CD14-positive monocyte (primary cell): ENCODE measurements around the gene PRKN. TPM values are rescaled to one million over a fixed set of nuclear protein-coding genes. Genes with fewer than 3 reads are reported as not detected.

Source experiments
- DNase-seq, 3 donors: peaks; one replicate each; pipeline ENCODE4 v3.0.0-alpha.2; 2011 to 2022
- H2AFZ ChIP-seq: 2 replicates; pipeline ENCODE4 v1.6.0; 2012; ENCODE audit warnings: mild to moderate bottlenecking, low read depth, low read length, inconsistent platforms; ENCODE audit not compliant: insufficient read depth, poor library complexity, severe bottlenecking
- H3K27ac ChIP-seq, 2 donors: 1 replicate in 1 of 2; 2 replicates in 1 of 2; pipeline ENCODE4 v1.5.1; 2012 to 2013; ENCODE audit warnings: low read length in 2 of 2, control low read depth in 1 of 2, inconsistent platforms in 1 of 2, low read depth in 1 of 2, mild to moderate bottlenecking in 1 of 2
- H3K27me3 ChIP-seq, 2 donors: one replicate each; pipeline versions ENCODE4 v1.6.0 to v1.6.1; 2011 to 2013; ENCODE audit warnings: low read length in 2 of 2; ENCODE audit not compliant: control insufficient read depth in 2 of 2, insufficient read depth in 2 of 2
- H3K36me3 ChIP-seq, 2 donors: replicated peaks in 1 of 2; 1 replicate in 1 of 2; 2 replicates in 1 of 2; pipeline versions ENCODE4 v1.5.1 to v1.6.1; 2012 to 2013; ENCODE audit warnings: low read length in 2 of 2, control low read depth in 1 of 2, inconsistent platforms in 1 of 2, mild to moderate bottlenecking in 1 of 2; ENCODE audit not compliant: insufficient read depth in 2 of 2, control insufficient read depth in 1 of 2
- H3K4me1 ChIP-seq, 2 donors: 1 replicate in 1 of 2; 2 replicates in 1 of 2; pipeline versions ENCODE4 v1.5.1 to v1.6.1; 2012 to 2013; ENCODE audit warnings: low read length in 2 of 2, control low read depth in 1 of 2, inconsistent platforms in 1 of 2, mild to moderate bottlenecking in 1 of 2, moderate library complexity in 1 of 2; ENCODE audit not compliant: insufficient read depth in 2 of 2, control insufficient read depth in 1 of 2
- H3K4me2 ChIP-seq: replicated peaks from 2 replicates; pipeline ENCODE3; 2012; ENCODE audit warnings: low read length, moderate library complexity, mild to moderate bottlenecking; ENCODE audit not compliant: poor library complexity, severe bottlenecking; ENCODE audit errors: extremely low read depth
- H3K4me3 ChIP-seq, 3 experiments: fragments of 200-600 bp in 1 of 3; sonication (generic) in 1 of 3; replicated peaks in 1 of 3; 1 replicate in 2 of 3; 2 replicates in 1 of 3; pipeline ENCODE4 v1.5.1; 2011 to 2013; ENCODE audit warnings: low read length in 3 of 3, mild to moderate bottlenecking in 3 of 3, control low read depth in 2 of 3, low read depth in 2 of 3, inconsistent platforms in 1 of 3, moderate library complexity in 1 of 3
- H3K79me2 ChIP-seq: 2 replicates; pipeline ENCODE4 v1.6.0; 2012; ENCODE audit warnings: mild to moderate bottlenecking, control low read depth, inconsistent platforms, low read length, moderate library complexity; ENCODE audit not compliant: insufficient read depth
- H3K9ac ChIP-seq: 2 replicates; pipeline ENCODE4 v1.6.0; 2017; ENCODE audit warnings: low read length, mild to moderate bottlenecking; ENCODE audit not compliant: insufficient read depth, poor library complexity, severe bottlenecking
- H3K9me3 ChIP-seq, 2 donors: replicated peaks in 1 of 2; 1 replicate in 1 of 2; 2 replicates in 1 of 2; pipeline versions ENCODE4 v1.5.1 to v1.6.1; 2012 to 2013; ENCODE audit warnings: low read length in 2 of 2, control low read depth in 1 of 2; ENCODE audit not compliant: control insufficient read depth in 1 of 2, insufficient read depth in 1 of 2
- H4K20me1 ChIP-seq: 2 replicates; pipeline ENCODE4 v1.6.0; 2012; ENCODE audit warnings: mild to moderate bottlenecking, low read length, control low read depth, moderate library complexity; ENCODE audit not compliant: insufficient read depth
- H3K27ac Mint-ChIP-seq, 7 donors: one replicate each; pipeline ENCODE4 v1.8.0; 2020; ENCODE audit warnings: mild to moderate bottlenecking in 7 of 7, mixed read lengths in 7 of 7, moderate library complexity in 6 of 7, inconsistent platforms in 2 of 7
- H3K27me3 Mint-ChIP-seq, 3 donors: one replicate each; pipeline ENCODE4 v1.8.0; 2021 to 2022; ENCODE audit warnings: low read depth in 3 of 3, mild to moderate bottlenecking in 3 of 3, mixed read lengths in 3 of 3, moderate library complexity in 3 of 3, inconsistent platforms in 1 of 3
- H3K36me3 Mint-ChIP-seq, 2 donors: one replicate each; pipeline ENCODE4 v1.8.0; 2020; ENCODE audit warnings: mixed read lengths in 2 of 2, inconsistent platforms in 1 of 2, mild to moderate bottlenecking in 1 of 2
- H3K4me1 Mint-ChIP-seq: one replicate; pipeline ENCODE4 v1.8.0; 2020; ENCODE audit warnings: mild to moderate bottlenecking, mixed read lengths
- H3K4me3 Mint-ChIP-seq, 2 donors: one replicate each; pipeline ENCODE4 v1.8.0; 2020; ENCODE audit warnings: mild to moderate bottlenecking in 2 of 2, mixed read lengths in 2 of 2, moderate library complexity in 1 of 2
- H3K9me3 Mint-ChIP-seq, 7 donors: one replicate each; pipeline ENCODE4 v1.8.0; 2020 to 2022; ENCODE audit warnings: mixed read lengths in 7 of 7, mild to moderate bottlenecking in 6 of 7, moderate library complexity in 6 of 7, inconsistent platforms in 2 of 7
- WGBS: methylation state at CpG from one replicate; pipeline ENCODE4 v1.1.5; 2013; ENCODE audit warnings: missing lambda C conversion rate; ENCODE audit not compliant: insufficient coverage; 5-methylcytosine and 5-hydroxymethylcytosine counted together
- intact Hi-C, 2 donors: fragments of 100-400 bp; cut with micrococcal nuclease; formaldehyde crosslinking; loops; one replicate each; pipeline versions ENCODE4 v1.15.0 to v1.15.1; 2023
- polyA plus RNA-seq, 3 donors: library from polyadenylated mRNA; depleted of rRNA in 1 of 3; unstranded in 2 of 3; stranded (reverse) in 1 of 3; fragments of 300-500 nt in 2 of 3; fragments of >200 nt in 1 of 3; fragmentation: Illumina TruSeq in 2 of 3; gene quantifications; 1 replicate in 2 of 3; 2 replicates in 1 of 3; pipeline ENCODE4 v1.2.3, GENCODE V29; 2012 to 2021
- TF ChIP-seq, protein P1 (sequence below): fragments of 200-600 bp; IDR thresholded peaks from one replicate; pipeline ENCODE4 v1.8.0; 2022; ENCODE audit warnings: antibody characterized with exemption, mild to moderate bottlenecking

Gene PRKN
- polyA plus RNA-seq, 3 donors, result 0.19 to 0.21 TPM; not detected in 1

GRCh38 chr6:162389343-162390085 is 338.1 kb downstream of the PRKN start:
- H3K27ac ChIP-seq, result no peak overlapping the region
- 100% methylated on average over 1 of the region's 3 CpGs for WGBS
- DNase-seq, result no peak
- Mint-ChIP-seq H3K4me1 (no peaks in the 10 kb centered on the region), H3K36me3 (no peaks in the 10 kb centered on the region), H3K9me3 (peaks cover 0 to 22% (median 5%) of the 10 kb centered on the region in 7 donors), H3K27me3 (peaks cover 0 to 1% (median 0%) of the 10 kb centered on the region in 3 donors), H3K27ac (no peak overlapping the region), H3K4me3 (no peak overlapping the region)
- intact Hi-C loops, result no loop called here
- H3K4me3 ChIP-seq, result no peak overlapping the region
- no peaks in the 10 kb centered on the region for H4K20me1 ChIP-seq
- H3K27me3 ChIP-seq, result no peaks in the 10 kb centered on the region
- H3K9ac ChIP-seq, result no peak overlapping the region
- H3K4me2 ChIP-seq, result no peak overlapping the region
- no peaks in the 10 kb centered on the region for H3K4me1 ChIP-seq
- H2AFZ ChIP-seq, result no peak overlapping the region
- TF ChIP-seq, protein P1, sequence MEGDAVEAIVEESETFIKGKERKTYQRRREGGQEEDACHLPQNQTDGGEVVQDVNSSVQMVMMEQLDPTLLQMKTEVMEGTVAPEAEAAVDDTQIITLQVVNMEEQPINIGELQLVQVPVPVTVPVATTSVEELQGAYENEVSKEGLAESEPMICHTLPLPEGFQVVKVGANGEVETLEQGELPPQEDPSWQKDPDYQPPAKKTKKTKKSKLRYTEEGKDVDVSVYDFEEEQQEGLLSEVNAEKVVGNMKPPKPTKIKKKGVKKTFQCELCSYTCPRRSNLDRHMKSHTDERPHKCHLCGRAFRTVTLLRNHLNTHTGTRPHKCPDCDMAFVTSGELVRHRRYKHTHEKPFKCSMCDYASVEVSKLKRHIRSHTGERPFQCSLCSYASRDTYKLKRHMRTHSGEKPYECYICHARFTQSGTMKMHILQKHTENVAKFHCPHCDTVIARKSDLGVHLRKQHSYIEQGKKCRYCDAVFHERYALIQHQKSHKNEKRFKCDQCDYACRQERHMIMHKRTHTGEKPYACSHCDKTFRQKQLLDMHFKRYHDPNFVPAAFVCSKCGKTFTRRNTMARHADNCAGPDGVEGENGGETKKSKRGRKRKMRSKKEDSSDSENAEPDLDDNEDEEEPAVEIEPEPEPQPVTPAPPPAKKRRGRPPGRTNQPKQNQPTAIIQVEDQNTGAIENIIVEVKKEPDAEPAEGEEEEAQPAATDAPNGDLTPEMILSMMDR, result no peak
- no peaks in the 10 kb centered on the region for H3K36me3 ChIP-seq
- H3K9me3 ChIP-seq, result peaks cover 5 to 25% of the 10 kb centered on the region in 2 donors
- H3K79me2 ChIP-seq, result no peaks in the 10 kb centered on the region

- H3K27me3 Mint-ChIP-seq, result peaks cover 0 to 1% (median 0%) of the 10 kb centered on the region in 3 donors
- Histone ChIP-seq H3K27ac (no peak overlapping the region), H4K20me1 (no peaks in the 10 kb centered on the region), H3K9ac (no peak overlapping the region), H3K4me2 (no peak overlapping the region), H3K36me3 (no peaks in the 10 kb centered on the region), H3K27me3 (no peaks in the 10 kb centered on the region), H3K4me1 (no peaks in the 10 kb centered on the region), H3K79me2 (no peaks in the 10 kb centered on the region), H2AFZ (no peak overlapping the region), H3K4me3 (no peak overlapping the region), H3K9me3 (peaks cover 5 to 25% of the 10 kb centered on the region in 2 donors)
- H3K36me3 Mint-ChIP-seq, result no peaks in the 10 kb centered on the region
- H3K4me3 Mint-ChIP-seq, result no peak overlapping the region
- H3K9me3 Mint-ChIP-seq, result peaks cover 2 to 22% (median 5%) of the 10 kb centered on the region in 7 donors
- H3K27ac Mint-ChIP-seq, result peak overlapping the region in 1 of 7 donors; percentile 38
- no peaks in the 10 kb centered on the region for H3K4me1 Mint-ChIP-seq
- TF ChIP-seq, protein P1, result no peak
- no peak for DNase-seq
- intact Hi-C loops, result no loop called here
- WGBS, result no CpG with 5 or more reads among the region's 2 CpGs
Observed at GRCh38 chr6:162388383-162388777, 339.2 kb downstream of the PRKN start.
